Mammary epithelial cell (primary cell): ENCODE measurements around the gene EHD4.

Source experiments
- CTCF ChIP-seq, 2 donors: IDR thresholded peaks in 1 of 2; conservative IDR thresholded peaks in 1 of 2; 2 replicates each; pipeline ENCODE4 v1.5.1; 2011 to 2012; ENCODE audit warnings: inconsistent platforms in 2 of 2, low read length in 2 of 2, mild to moderate bottlenecking in 2 of 2, control low read depth in 1 of 2, low read depth in 1 of 2; ENCODE audit not compliant: insufficient read depth in 1 of 2; ENCODE audit errors: extremely low read depth in 1 of 2
- EZH2 ChIP-seq: IDR thresholded peaks from 2 replicates; pipeline ENCODE4 v1.6.1; 2012; ENCODE audit warnings: low read length, inconsistent platforms, borderline replicate concordance

GRCh38 chr15:42010434-42010833, 38.1 kb upstream of the EHD4 start:
- TF ChIP-seq CTCF (conservative IDR thresholded peaks at IDR 0.05 in 1 of 2, IDR thresholded peaks at IDR 0.05 in 1 of 2; ENCODE audit: extremely low read depth in 1 of 2, insufficient read depth in 1 of 2, low read depth in 1 of 2, low read length in 2 of 2) (no peak), EZH2 (no peak)
